ENCODE data around the gene RAB29.

DNA sequence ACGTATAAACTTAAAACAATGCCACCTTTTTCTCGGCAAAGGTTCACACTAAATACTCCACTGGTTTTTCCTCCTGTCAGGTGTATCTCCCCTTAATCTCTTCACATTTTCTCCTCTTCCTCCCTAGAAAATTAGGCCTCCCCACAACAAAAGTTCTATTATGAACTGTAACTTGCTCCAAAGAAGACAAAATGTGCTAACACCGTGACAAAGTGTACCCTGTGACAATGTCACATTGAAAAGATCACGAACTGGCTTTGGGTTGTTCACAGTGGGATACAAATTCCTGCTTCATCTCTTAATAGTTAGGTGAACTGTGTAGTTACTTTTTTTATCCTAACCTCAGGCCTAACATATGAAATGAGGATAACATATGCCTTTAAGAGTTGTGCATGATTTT is 31.3 kb downstream of the RAB29 start:
- TF ChIP-seq, protein P1, sequence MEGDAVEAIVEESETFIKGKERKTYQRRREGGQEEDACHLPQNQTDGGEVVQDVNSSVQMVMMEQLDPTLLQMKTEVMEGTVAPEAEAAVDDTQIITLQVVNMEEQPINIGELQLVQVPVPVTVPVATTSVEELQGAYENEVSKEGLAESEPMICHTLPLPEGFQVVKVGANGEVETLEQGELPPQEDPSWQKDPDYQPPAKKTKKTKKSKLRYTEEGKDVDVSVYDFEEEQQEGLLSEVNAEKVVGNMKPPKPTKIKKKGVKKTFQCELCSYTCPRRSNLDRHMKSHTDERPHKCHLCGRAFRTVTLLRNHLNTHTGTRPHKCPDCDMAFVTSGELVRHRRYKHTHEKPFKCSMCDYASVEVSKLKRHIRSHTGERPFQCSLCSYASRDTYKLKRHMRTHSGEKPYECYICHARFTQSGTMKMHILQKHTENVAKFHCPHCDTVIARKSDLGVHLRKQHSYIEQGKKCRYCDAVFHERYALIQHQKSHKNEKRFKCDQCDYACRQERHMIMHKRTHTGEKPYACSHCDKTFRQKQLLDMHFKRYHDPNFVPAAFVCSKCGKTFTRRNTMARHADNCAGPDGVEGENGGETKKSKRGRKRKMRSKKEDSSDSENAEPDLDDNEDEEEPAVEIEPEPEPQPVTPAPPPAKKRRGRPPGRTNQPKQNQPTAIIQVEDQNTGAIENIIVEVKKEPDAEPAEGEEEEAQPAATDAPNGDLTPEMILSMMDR (conservative IDR thresholded peaks at IDR 0.05 in 1 of 2, IDR thresholded peaks at IDR 0.05 in 1 of 2; ENCODE audit: low read depth in 1 of 2, low read length in 2 of 2), result no peak
- TF ChIP-seq EZH2 (IDR thresholded peaks at IDR 0.05; ENCODE audit: low read length, missing control alignments), result no peak
